Stimulated activated CD8-positive, alpha-beta memory T cell treated with anti-CD3 and anti-CD28 coated beads, Interleukin-15, amount 100 ng/mL, for 24 hours (primary cell): Measurements from ENCODE around the gene TBX2.

Experiments
- DNase-seq: peaks from one replicate; pipeline ENCODE4 v3.0.0-alpha.2; 2020; ENCODE audit warnings: low read depth

Gene TBX2

DNA sequence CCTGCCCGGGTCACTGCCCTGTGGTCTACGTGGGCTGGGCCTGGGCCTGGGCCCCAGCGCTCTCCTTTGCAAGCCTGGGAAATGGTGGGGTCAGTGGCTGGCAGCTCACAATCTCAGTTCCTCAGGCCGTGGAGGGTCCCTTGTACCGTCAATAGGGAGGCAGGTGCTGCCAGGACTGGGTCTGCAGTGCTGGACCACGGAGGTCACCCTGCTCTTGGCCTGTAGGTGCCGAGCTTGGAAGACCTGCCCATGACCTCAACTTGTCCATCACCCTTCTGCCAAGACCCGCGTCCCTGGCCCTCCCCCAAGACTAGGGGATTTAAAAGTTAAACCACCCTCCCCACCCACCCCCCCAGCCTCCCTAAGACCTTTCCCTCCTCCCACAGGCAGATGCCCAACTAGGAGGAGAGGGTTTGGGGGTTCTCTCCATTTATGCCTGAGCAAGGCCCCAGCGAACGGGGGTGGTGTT, 2.5 kb downstream of the TBX2 start:
- DNase-seq, result no peak

GRCh38 chr17:61402978-61403800, 3.5 kb downstream of the TBX2 start:
- DNase-seq, result no peak

- no peak for DNase-seq
Observed at GRCh38 chr17:61403801-61404662, 4.4 kb downstream of the TBX2 start.

GRCh38 chr17:61404663-61404912, 4.9 kb downstream of the TBX2 start:
- no peak for DNase-seq

GRCh38 chr17:61404913-61405685, 5.5 kb downstream of the TBX2 start:
- DNase-seq, result no peak

DNA sequence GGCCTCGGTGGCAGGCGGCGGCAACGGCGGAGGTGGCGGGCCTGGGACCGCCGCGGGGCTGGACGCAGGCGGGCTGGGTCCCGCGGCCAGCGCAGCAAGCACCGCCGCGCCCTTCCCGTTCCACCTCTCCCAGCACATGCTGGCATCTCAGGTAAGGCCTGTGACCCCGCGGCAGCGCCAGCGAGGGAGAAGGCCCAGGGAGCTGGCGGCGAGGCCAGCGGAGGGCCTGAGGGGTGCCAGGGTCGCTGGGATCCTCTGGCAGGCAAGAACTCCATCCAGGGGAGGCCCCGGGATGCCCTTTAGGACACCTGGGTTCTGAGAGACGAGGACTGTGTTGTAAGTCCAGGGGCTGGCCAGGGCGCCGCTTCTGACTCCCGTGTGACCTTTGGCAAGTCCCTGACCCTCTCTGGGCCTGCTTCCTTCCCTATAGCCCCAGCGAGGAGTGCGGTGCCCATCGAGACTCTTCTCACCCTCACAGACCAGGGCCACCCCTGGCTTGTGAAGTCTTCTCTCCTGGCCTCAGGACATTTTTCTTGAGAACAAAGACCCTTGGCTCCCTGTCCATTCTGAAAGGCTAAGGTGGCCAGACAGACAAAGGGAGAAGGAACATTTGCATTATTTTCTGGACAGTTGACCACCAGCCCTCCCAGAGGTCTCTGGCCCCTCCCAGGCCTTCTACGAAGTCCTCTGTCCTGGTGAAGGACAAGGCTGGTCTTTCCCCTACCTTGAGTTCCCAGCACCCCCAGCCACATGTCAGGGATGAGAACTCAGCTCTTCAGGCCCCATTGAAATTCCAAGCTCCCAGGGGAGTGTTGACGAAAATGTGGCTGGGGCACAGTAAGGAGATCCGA, 6.3 kb downstream of the TBX2 start:
- DNase-seq, result no peak

- DNase-seq, result no peak
Observed at GRCh38 chr17:61406537-61406845, 6.8 kb downstream of the TBX2 start.

GRCh38 chr17:61406971-61407911, 7.6 kb downstream of the TBX2 start:
- DNase-seq, result no peak

DNA sequence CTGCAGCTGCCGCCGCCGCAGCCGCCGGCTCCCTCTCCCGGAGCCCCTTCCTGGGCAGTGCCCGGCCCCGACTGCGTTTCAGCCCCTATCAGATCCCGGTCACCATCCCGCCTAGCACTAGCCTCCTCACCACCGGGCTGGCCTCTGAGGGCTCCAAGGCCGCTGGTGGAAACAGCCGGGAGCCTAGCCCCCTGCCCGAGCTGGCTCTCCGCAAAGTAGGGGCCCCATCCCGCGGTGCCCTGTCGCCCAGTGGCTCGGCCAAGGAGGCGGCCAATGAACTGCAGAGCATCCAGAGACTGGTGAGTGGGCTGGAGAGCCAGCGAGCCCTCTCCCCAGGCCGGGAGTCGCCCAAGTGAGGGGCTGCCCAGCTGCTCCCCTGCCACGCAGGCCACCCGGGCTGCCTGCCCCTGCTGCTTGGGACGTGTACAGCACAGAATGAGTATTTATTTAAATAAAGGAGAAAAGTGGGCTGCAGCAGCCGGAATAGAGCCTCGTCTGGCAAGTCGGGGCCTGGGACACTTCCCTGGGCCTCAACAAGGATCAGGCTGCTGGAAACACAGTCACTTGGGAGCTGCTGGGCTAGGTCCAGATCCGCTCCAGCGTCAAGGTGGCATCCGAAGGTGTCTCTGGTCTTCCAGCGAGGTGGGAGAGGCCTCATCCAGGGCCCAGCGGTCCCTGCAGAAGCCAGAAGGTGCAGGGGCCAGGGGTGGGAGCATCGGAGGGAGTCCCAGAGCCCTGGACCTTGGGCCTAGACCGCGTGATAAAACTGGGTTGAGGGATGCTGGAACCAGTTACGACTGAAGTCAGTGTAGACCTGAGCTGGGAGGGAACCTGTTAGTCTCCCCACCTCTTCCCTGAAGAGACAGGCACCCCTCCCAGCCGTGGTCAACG, 8.8 kb downstream of the TBX2 start:
- DNase-seq, result no peak

- DNase-seq, result no peak
Observed at GRCh38 chr17:61409301-61410112, 9.9 kb downstream of the TBX2 start.

- peak; percentile 50 for DNase-seq
Observed at GRCh38 chr17:61410141-61411010, 10.7 kb downstream of the TBX2 start.

DNA sequence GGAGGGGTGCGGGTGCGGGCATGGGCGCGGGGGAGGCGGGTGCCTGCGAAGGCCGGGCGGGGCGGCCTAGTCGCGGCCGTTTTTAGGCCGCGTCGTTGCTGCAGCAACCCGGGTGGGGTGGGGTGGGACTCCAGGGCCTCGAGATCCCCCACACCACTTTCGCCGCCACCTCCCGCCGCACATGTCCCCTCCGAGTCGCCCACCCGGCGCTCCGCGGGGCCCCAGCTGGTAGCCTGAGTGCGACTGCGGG, 11.3 kb downstream of the TBX2 start:
- DNase-seq, result no peak

DNA sequence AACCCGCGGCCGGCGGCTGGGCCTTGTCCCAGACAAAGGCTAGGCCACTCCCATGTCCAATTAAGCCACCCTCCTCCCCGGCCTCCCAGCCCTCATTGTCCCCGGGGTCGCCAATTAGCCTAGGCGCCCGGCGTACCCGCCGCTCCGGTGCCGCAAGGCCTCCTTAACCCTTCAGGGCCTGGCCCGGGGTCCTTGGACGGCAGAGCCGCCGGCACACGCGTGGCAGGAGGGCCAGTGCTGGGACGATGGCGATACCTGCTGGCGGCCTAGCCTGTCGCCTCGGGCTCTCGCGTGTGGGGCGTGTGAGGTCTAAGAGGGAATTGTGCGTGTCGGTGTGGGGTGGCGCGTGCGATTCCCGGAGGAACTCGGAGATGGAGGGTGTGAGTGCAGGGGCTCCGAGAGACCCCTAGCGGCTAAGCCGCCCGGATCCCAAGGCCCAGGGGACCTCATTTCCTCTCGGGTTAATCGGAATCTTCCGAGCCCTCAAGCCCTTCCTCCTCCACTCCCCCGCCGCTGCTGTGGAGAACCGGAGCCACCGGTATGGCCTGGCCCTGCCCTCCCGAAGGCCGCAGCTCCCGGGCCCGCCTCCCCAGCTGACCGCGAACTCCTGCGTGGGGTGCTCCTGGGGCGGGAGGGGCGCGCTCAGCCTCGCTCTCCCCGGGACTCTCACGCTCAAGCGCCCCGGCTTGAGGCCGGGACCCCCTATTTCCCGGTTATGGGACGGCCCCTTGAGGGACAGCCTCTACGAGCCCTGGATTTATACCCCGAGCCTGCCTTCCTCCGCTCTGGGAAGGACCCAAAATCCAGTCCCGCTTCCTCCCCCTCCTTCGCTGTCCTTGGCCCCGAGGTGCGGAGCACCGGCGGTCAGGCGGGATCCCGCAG, 11.9 kb downstream of the TBX2 start:
- DNase-seq, result no peak

DNA sequence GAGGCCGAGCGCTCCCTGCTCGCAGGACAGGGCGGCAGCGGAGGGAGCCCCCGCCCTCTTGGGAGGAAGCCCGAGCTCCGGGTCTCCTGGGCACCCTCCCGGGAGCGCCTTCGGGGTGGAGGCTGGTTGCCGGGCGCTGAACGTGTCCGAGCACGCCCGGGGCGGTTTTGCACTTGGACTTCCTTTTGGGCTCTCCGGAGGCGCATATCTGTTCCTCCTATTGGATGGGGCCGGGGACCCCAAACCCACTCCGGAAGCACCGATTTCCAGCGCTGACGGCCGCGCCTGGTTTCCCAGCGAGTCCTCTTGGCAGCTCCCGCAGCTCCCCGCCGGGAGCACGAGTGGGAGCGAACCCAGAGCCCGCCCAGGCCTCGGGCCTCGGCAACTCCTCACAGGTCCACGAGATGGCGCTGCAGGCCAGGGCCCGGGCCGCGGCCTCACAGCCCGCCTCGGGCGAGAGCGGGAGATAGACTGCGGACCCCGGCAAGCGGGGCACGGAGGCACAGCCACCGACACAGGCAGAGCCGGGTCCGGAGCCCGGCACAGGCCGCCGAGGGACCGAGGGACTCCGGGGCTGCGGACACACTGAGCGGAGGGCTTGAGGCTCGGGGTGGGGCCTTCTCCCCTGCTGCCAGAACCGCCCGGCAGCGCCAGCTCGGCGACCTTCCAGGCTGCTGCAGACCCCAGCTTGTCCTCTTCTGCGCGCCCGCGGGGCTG, 12.7 kb downstream of the TBX2 start:
- peak; percentile 70 for DNase-seq

GRCh38 chr17:61412860-61413660, 13.4 kb downstream of the TBX2 start:
- DNase-seq, result no peak
